ENCODE data around the gene HCRT. TPM values are rescaled to one million over a fixed set of nuclear protein-coding genes. Genes with fewer than 3 reads are reported as not detected.
A peak's percentile ranks its signal among the peaks of the same experiment; 100 is the strongest.
"Not testable (repeated sequence)": the region's sequence is repeated elsewhere in the genome, so short reads cannot be mapped to it uniquely, and the experiment has no call there.

Gene HCRT
- total and polyA plus RNA-seq, 11 donors: not detected

GRCh38 chr17:42210046-42210445 lies 24.8 kb upstream of the HCRT start:
- DNase-seq (no peak), ATAC-seq (peak in 1 of 4 donors; percentile 35)
- H3K4me3 ChIP-seq: no peak overlapping the region
- 89 to 95% (median 92%) methylated on average over 6 of the region's 6 CpGs for WGBS, 4 donors
- H3K36me3 ChIP-seq: peaks cover 2 to 100% (median 97%) of the 10 kb centered on the region in 9 donors
- intact Hi-C loops (cut with DNase I): no loop called here
- no peaks in the 10 kb centered on the region for H3K27me3 ChIP-seq
- H3K9me3 ChIP-seq: no peaks in the 10 kb centered on the region
- H3K27ac ChIP-seq: peak overlapping the region in 2 of 12 donors; percentile 11 to 50
- H3K4me1 ChIP-seq: peaks cover 0 to 11% (median 0%) of the 10 kb centered on the region in 12 donors
- TF ChIP-seq CTCF (IDR thresholded peaks at IDR 0.05): no peak
- TF ChIP-seq POLR2A (IDR thresholded peaks at IDR 0.05): no peak

GRCh38 chr17:42206153-42206612 lies 20.9 kb upstream of the HCRT start:
- H3K27ac ChIP-seq; intact Hi-C loops (cut with DNase I); DNase-seq; H3K27me3 ChIP-seq; H3K9me3 ChIP-seq; ATAC-seq; H3K4me3 ChIP-seq; H3K4me1 ChIP-seq: not testable (repeated sequence)
- H3K36me3 ChIP-seq: peaks cover 2 to 100% (median 96%) of the 10 kb centered on the region in 9 donors
- 76 to 84% (median 80%) methylated on average over 8 of the region's 8 CpGs for WGBS, 4 donors

- H3K36me3 ChIP-seq: peaks cover 0 to 92% (median 77%) of the 10 kb centered on the region in 9 donors
- no peak overlapping the region for H3K27ac ChIP-seq
- ATAC-seq: no peak
- no peaks in the 10 kb centered on the region for H3K27me3 ChIP-seq
- H3K4me1 ChIP-seq: peaks cover 0 to 14% (median 9%) of the 10 kb centered on the region in 12 donors
- no peak overlapping the region for H3K4me3 ChIP-seq
- intact Hi-C loops (cut with DNase I): no loop called here
- DNase-seq: no peak
- 95 to 99% (median 98%) methylated on average over 2 of the region's 2 CpGs for whole genome bisulfite sequencing, 4 donors
- TF ChIP-seq CTCF (IDR thresholded peaks at IDR 0.05) (no peak), POLR2A (IDR thresholded peaks at IDR 0.05) (no peak)
- no peaks in the 10 kb centered on the region for H3K9me3 ChIP-seq
Measured at GRCh38 chr17:42203354-42203753, 18.1 kb upstream of the HCRT start.

GRCh38 chr17:42202696-42203095 lies 17.4 kb upstream of the HCRT start:
- TF ChIP-seq POLR2A (IDR thresholded peaks at IDR 0.05): no peak
- no peak for TF ChIP-seq CTCF (IDR thresholded peaks at IDR 0.05)
- DNase-seq (no peak), ATAC-seq (no peak)
- H3K9me3 ChIP-seq: no peaks in the 10 kb centered on the region
- H3K27ac ChIP-seq: no peak overlapping the region
- no peaks in the 10 kb centered on the region for H3K27me3 ChIP-seq
- intact Hi-C loops (cut with DNase I): no loop called here
- peaks cover 0 to 85% (median 70%) of the 10 kb centered on the region in 9 donors for H3K36me3 ChIP-seq
- no peak overlapping the region for H3K4me3 ChIP-seq
- 96 to 97% (median 97%) methylated on average over 5 of the region's 5 CpGs for WGBS, 4 donors
- H3K4me1 ChIP-seq: peaks cover 0 to 14% (median 9%) of the 10 kb centered on the region in 12 donors

- TF ChIP-seq CTCF (IDR thresholded peaks at IDR 0.05): no peak
- TF ChIP-seq POLR2A (IDR thresholded peaks at IDR 0.05): no peak
- no peak for DNase-seq
- Histone ChIP-seq H3K27ac (no peak overlapping the region), H3K4me1 (peaks cover 0 to 14% (median 9%) of the 10 kb centered on the region in 12 donors), H3K27me3 (no peaks in the 10 kb centered on the region), H3K4me3 (no peak overlapping the region), H3K36me3 (peaks cover 0 to 80% (median 65%) of the 10 kb centered on the region in 9 donors), H3K9me3 (no peaks in the 10 kb centered on the region)
- WGBS, 4 donors: 92 to 99% (median 95%) methylated on average over 6 of the region's 6 CpGs
- intact Hi-C loops (cut with DNase I): no loop called here
- no peak for ATAC-seq
Measured at GRCh38 chr17:42202159-42202558, 16.9 kb upstream of the HCRT start.
